K562 (cell line): Measurements from ENCODE around the gene CXCL1. TPM values are rescaled to one million over a fixed set of nuclear protein-coding genes. Genes with fewer than 3 reads are reported as not detected.

Source experiments
- AFF1 ChIP-seq, 2 experiments: fragments of 450-650 bp; IDR thresholded peaks; 2 replicates each; pipeline ENCODE4 v1.6.1; 2018; ENCODE audit warnings: mild to moderate bottlenecking in 2 of 2, low read depth in 1 of 2; ENCODE audit not compliant: partially characterized antibody in 2 of 2
- BACH1 ChIP-seq: fragments of 200-800 bp; sonication (Bioruptor generic); IDR thresholded peaks from 2 replicates; pipeline ENCODE4 v1.6.1; 2016; ENCODE audit warnings: missing genetic modification characterization, missing compliant biosample characterization
- BRCA1 ChIP-seq, 2 experiments: fragments of 450-650 bp in 1 of 2; sonication (generic) in 1 of 2; formaldehyde crosslinking in 1 of 2; IDR thresholded peaks; 2 replicates each; pipeline versions ENCODE4 v1.5.0 to v1.6.1; 2017 to 2020; ENCODE audit warnings: mild to moderate bottlenecking in 1 of 2, missing genetic modification reagents in 1 of 2
- CEBPZ ChIP-seq: fragments of 150-350 bp; IDR thresholded peaks from 2 replicates; pipeline ENCODE4 v1.6.1; 2014; ENCODE audit warnings: low read depth, mild to moderate bottlenecking, low read length, borderline replicate concordance
- CREM ChIP-seq: IDR thresholded peaks from 2 replicates; pipeline ENCODE4 v1.6.1; 2014; ENCODE audit warnings: antibody characterized with exemption, low read depth
- DEAF1 ChIP-seq: fragments of 450-650 bp; formaldehyde crosslinking; IDR thresholded peaks from 2 replicates; pipeline ENCODE4 v1.4.0; 2020; ENCODE audit warnings: mild to moderate bottlenecking, moderate library complexity
- ELF2 ChIP-seq: fragments of 250-450 bp; sonication (Bioruptor Pico); IDR thresholded peaks from 2 replicates; pipeline ENCODE4 v1.5.0; 2021; ENCODE audit warnings: mild to moderate bottlenecking
- ETV1 ChIP-seq: fragments of 450-650 bp; conservative IDR thresholded peaks from 2 replicates; pipeline ENCODE4 v1.6.1; 2016; ENCODE audit warnings: missing genetic modification characterization, control low read depth, low read depth, missing compliant biosample characterization
- HDAC2 ChIP-seq: fragments of 450-650 bp; IDR thresholded peaks from 2 replicates; pipeline ENCODE4 v1.6.1; 2016; ENCODE audit warnings: mild to moderate bottlenecking
- HEY1 ChIP-seq: fragments of 250-450 bp; sonication (Bioruptor Pico); IDR thresholded peaks from 2 replicates; pipeline ENCODE4 v1.5.0; 2020; ENCODE audit warnings: mild to moderate bottlenecking, moderate library complexity, borderline replicate concordance
- USF2 ChIP-seq: sonication (generic); formaldehyde crosslinking; IDR thresholded peaks from 2 replicates; pipeline ENCODE4 v1.5.0; 2020; ENCODE audit warnings: missing genetic modification reagents
- ZNF766 ChIP-seq: fragments of 200-800 bp; sonication (Bioruptor generic); conservative IDR thresholded peaks from 2 replicates; pipeline ENCODE4 v1.6.1; 2016; ENCODE audit warnings: missing genetic modification characterization, missing compliant biosample characterization
- polyA plus RNA-seq, 8 experiments: library from polyadenylated mRNA; depleted of rRNA in 4 of 8; stranded (reverse) in 5 of 8; unstranded in 3 of 8; fragments of >200 nt; fragmentation: Nextera tagmentation in 2 of 8; fragmentation: Illumina TruSeq in 1 of 8; extraction: Ambion mirVana in 2 of 8; extraction: Trizol in 1 of 8; gene quantifications; 2 replicates each; pipeline versions ENCODE4 v1.2.1 to v1.2.3, GENCODE V29; 2011 to 2014; ENCODE audit warnings: inconsistent platforms in 1 of 8, missing spikeins in 1 of 8
- total RNA-seq, 7 experiments: library from RNA; depleted of rRNA in 6 of 7; stranded (reverse); fragments of >200 nt in 6 of 7; fragmentation: Illumina TruSeq in 2 of 7; extraction: Trizol in 2 of 7; gene quantifications; 2 replicates each; pipeline versions ENCODE4 v1.2.1 to v1.2.3, GENCODE V29; 2011 to 2021; ENCODE audit warnings: low replicate concordance in 1 of 7
- TF ChIP-seq, protein P1 (sequence below): sonication (generic); formaldehyde crosslinking; IDR thresholded peaks from 2 replicates; pipeline ENCODE4 v1.8.0; 2022; ENCODE audit warnings: mild to moderate bottlenecking, missing genetic modification reagents, borderline replicate concordance
- TF ChIP-seq, protein P2 (sequence below): sonication (generic); formaldehyde crosslinking; IDR thresholded peaks from 2 replicates; pipeline ENCODE4 v1.8.0; 2022; ENCODE audit warnings: missing genetic modification reagents, mild to moderate bottlenecking, moderate library complexity, borderline replicate concordance

Gene CXCL1
- total and polyA plus RNA-seq, 9 of the 15 experiments (the other 6 are each of a cell fraction or from before 2014, with no cell fraction given), result 0.07 to 2.2 (median 0.32) TPM; not detected in 3

DNA sequence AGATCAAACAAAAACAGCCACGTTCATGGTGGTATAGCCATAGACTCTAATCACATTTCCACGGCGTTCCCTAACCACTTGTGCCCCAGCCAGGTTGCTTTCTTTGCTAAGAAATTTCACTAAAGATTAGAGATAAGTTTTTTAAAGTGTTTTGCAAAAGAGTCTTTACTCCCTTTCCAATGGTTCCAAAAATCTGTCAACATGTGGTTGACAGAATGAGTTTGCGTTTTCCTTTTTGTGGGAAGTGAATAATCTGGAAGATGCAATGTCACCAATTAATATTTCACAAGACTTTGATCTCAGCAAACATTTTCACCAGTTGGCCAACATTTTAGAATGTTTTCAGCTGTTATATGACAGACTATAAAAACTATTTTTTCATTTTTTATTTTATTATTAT, 35.3 kb downstream of the CXCL1 start (continued):
- TF ChIP-seq AFF1 (IDR thresholded peaks at IDR 0.05; ENCODE audit: low read depth in 1 of 2, partially characterized antibody in 2 of 2) (peak in 1 of 2 experiments; percentile 23), HEY1 (no peak), ZNF766 (CRISPR knock-in tag) (0 out of 2 replicates have a peak, but pooled peaks have one; percentile 49), USF2 (CRISPR knock-in tag) (no peak), ETV1 (tag) (no peak), CEBPZ (no peak), BACH1 (peak; percentile 56; the same call in 1 of the 2 replicates), HDAC2 (no peak), DEAF1 (CRISPR knock-in tag) (0 out of 2 replicates have a peak, but pooled peaks have one; percentile 8), ELF2 (CRISPR knock-in tag) (no peak), CREM (no peak), BRCA1 (IDR thresholded peaks at IDR 0.05) (no peak), BRCA1 (CRISPR knock-in tag; IDR thresholded peaks at IDR 0.05) (no peak)
- TF ChIP-seq, protein P1, sequence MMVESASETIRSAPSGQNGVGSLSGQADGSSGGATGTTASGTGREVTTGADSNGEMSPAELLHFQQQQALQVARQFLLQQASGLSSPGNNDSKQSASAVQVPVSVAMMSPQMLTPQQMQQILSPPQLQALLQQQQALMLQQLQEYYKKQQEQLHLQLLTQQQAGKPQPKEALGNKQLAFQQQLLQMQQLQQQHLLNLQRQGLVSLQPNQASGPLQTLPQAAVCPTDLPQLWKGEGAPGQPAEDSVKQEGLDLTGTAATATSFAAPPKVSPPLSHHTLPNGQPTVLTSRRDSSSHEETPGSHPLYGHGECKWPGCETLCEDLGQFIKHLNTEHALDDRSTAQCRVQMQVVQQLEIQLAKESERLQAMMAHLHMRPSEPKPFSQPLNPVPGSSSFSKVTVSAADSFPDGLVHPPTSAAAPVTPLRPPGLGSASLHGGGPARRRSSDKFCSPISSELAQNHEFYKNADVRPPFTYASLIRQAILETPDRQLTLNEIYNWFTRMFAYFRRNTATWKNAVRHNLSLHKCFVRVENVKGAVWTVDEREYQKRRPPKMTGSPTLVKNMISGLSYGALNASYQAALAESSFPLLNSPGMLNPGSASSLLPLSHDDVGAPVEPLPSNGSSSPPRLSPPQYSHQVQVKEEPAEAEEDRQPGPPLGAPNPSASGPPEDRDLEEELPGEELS (CRISPR knock-in tag), result no peak
- TF ChIP-seq, protein P2, sequence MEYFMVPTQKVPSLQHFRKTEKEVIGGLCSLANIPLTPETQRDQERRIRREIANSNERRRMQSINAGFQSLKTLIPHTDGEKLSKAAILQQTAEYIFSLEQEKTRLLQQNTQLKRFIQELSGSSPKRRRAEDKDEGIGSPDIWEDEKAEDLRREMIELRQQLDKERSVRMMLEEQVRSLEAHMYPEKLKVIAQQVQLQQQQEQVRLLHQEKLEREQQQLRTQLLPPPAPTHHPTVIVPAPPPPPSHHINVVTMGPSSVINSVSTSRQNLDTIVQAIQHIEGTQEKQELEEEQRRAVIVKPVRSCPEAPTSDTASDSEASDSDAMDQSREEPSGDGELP (CRISPR knock-in tag), result no peak
